Measurements from ENCODE around the gene ATP1B3. TPM values are rescaled to one million over a fixed set of nuclear protein-coding genes. Genes with fewer than 3 reads are reported as not detected.

Gene ATP1B3
- total RNA-seq, 1 donor from 2014 or later: 147 TPM

DNA sequence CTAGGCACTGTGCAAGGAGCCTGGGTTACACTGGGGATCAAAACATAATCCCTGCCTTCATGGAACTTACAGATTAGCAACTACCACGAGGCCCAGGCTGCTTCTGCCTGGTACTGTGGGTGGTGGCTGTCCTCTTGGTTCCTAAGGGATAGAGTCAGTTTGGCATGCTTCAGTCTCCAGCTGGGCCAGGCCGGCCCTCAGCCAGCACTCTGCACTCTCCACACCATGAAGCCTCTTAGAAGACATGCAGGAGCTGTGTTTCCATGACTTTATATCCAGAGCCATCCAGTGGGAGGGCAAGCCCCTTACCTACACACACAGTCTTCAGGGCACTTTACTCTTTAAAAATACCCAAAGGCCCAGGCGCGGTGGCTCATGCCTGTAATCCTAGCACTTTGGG lies 54.4 kb downstream of the ATP1B3 start:
- no peak overlapping the region for H3K27ac Mint-ChIP-seq (ENCODE audit: unreplicated experiment)

GRCh38 chr3:141933421-141934300 lies 57.2 kb downstream of the ATP1B3 start:
- TF ChIP-seq, protein P1, sequence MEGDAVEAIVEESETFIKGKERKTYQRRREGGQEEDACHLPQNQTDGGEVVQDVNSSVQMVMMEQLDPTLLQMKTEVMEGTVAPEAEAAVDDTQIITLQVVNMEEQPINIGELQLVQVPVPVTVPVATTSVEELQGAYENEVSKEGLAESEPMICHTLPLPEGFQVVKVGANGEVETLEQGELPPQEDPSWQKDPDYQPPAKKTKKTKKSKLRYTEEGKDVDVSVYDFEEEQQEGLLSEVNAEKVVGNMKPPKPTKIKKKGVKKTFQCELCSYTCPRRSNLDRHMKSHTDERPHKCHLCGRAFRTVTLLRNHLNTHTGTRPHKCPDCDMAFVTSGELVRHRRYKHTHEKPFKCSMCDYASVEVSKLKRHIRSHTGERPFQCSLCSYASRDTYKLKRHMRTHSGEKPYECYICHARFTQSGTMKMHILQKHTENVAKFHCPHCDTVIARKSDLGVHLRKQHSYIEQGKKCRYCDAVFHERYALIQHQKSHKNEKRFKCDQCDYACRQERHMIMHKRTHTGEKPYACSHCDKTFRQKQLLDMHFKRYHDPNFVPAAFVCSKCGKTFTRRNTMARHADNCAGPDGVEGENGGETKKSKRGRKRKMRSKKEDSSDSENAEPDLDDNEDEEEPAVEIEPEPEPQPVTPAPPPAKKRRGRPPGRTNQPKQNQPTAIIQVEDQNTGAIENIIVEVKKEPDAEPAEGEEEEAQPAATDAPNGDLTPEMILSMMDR (conservative IDR thresholded peaks at IDR 0.05): no peak
- no peaks in the 10 kb centered on the region for H3K9me3 Mint-ChIP-seq
- H3K4me1 Mint-ChIP-seq: peaks cover 7% of the 10 kb centered on the region
- H3K36me3 Mint-ChIP-seq (ENCODE audit: low read depth): peaks cover 7% of the 10 kb centered on the region
- no peak overlapping the region for H3K27ac Mint-ChIP-seq (ENCODE audit: unreplicated experiment)
- DNase-seq (ENCODE audit: low read depth, low spot score): no peak
- H3K27me3 Mint-ChIP-seq (ENCODE audit: low read depth): no peaks in the 10 kb centered on the region
- H3K4me3 Mint-ChIP-seq: peak overlapping the region; percentile 6

More for the DNA sequence above, 54.4 kb downstream of the ATP1B3 start:
- Mint-ChIP-seq H3K4me1 (peaks cover 7% of the 10 kb centered on the region), H3K36me3 (ENCODE audit: low read depth) (peaks cover 21% of the 10 kb centered on the region), H3K4me3 (no peak overlapping the region), H3K9me3 (no peaks in the 10 kb centered on the region), H3K27me3 (ENCODE audit: low read depth) (no peaks in the 10 kb centered on the region)
- TF ChIP-seq, protein P1 (conservative IDR thresholded peaks at IDR 0.05): no peak
- no peak for DNase-seq (ENCODE audit: low read depth, low spot score)

GRCh38 chr3:141934354-141934753 lies 57.9 kb downstream of the ATP1B3 start:
- Mint-ChIP-seq H3K27ac (ENCODE audit: unreplicated experiment) (no peak overlapping the region), H3K27me3 (ENCODE audit: low read depth) (no peaks in the 10 kb centered on the region), H3K4me1 (peaks cover 7% of the 10 kb centered on the region), H3K36me3 (ENCODE audit: low read depth) (no peaks in the 10 kb centered on the region), H3K4me3 (no peak overlapping the region), H3K9me3 (no peaks in the 10 kb centered on the region)
- no peak for DNase-seq (ENCODE audit: low read depth, low spot score)
- TF ChIP-seq, protein P1 (conservative IDR thresholded peaks at IDR 0.05): no peak

- Mint-ChIP-seq H3K9me3 (no peaks in the 10 kb centered on the region), H3K27me3 (ENCODE audit: low read depth) (no peaks in the 10 kb centered on the region), H3K4me3 (no peak overlapping the region), H3K36me3 (ENCODE audit: low read depth) (no peaks in the 10 kb centered on the region), H3K4me1 (peaks cover 7% of the 10 kb centered on the region), H3K27ac (ENCODE audit: unreplicated experiment) (no peak overlapping the region)
- no peak for DNase-seq (ENCODE audit: low read depth, low spot score)
- TF ChIP-seq, protein P1 (conservative IDR thresholded peaks at IDR 0.05): no peak
Observed at GRCh38 chr3:141938011-141938500, 61.6 kb downstream of the ATP1B3 start.

GRCh38 chr3:141939759-141940158 lies 63.3 kb downstream of the ATP1B3 start:
- Mint-ChIP-seq H3K27ac (ENCODE audit: unreplicated experiment) (no peak overlapping the region), H3K4me3 (no peak overlapping the region), H3K27me3 (ENCODE audit: low read depth) (no peaks in the 10 kb centered on the region), H3K4me1 (no peaks in the 10 kb centered on the region), H3K9me3 (no peaks in the 10 kb centered on the region), H3K36me3 (ENCODE audit: low read depth) (no peaks in the 10 kb centered on the region)
- DNase-seq (ENCODE audit: low read depth, low spot score): no peak
- TF ChIP-seq, protein P1 (conservative IDR thresholded peaks at IDR 0.05): no peak

All from neural crest cell (in vitro differentiated cells).